ENCODE results near the gene UHRF1. TPM values are rescaled to one million over a fixed set of nuclear protein-coding genes. Genes with fewer than 3 reads are reported as not detected.

The UHRF1 gene
- total RNA-seq, 1 experiment from 2014 or later = 53.6 TPM

- ChIA-PET CTCF (interaction anchor here (0.8 kb wide), 1 partner anchor 24 kb away, joined by 3 read pairs; no protein-coding TSS in a partner anchor), POLR2A (no interaction called here)
- H3K27me3 ChIP-seq (ENCODE audit: control insufficient read depth, insufficient read depth, low read length) = no peaks in the 10 kb centered on the region
- peaks cover 5% of the 10 kb centered on the region; the same call in 1 of the 2 replicates for H3K4me1 ChIP-seq (ENCODE audit: control insufficient read depth, insufficient read depth, low read length)
- DNase-seq (ENCODE audit: low read depth, low spot score) (no peak), ATAC-seq (no peak)
- BruUV-seq (replicated peaks) = no TSS peak
- no peaks in the 10 kb centered on the region for H3K9me3 ChIP-seq (ENCODE audit: control insufficient read depth, insufficient read depth, low read depth, low read length)
- intact Hi-C loops (cut with micrococcal nuclease; ENCODE audit: unreplicated experiment) = no loop called here
- no peak overlapping the region for H3K27ac ChIP-seq (ENCODE audit: low read length)
- no peaks in the 10 kb centered on the region for H3K36me3 ChIP-seq (ENCODE audit: control insufficient read depth, insufficient read depth, low read length)
- in situ Hi-C loops (cut with HindIII; ENCODE audit: low pct_unique_long_range_greater_than_20kb, low sequenced_read_pairs) = no loop called here
- no peak overlapping the region for H3K4me3 ChIP-seq (ENCODE audit: low read depth in 2 of 2, low read length in 2 of 2)
- no peak for TF ChIP-seq REST (IDR thresholded peaks at IDR 0.05; ENCODE audit: insufficient read depth in 1 of 2, low read depth in 2 of 2, low read length in 1 of 2)
- no peak for TF ChIP-seq TCF7L2 (IDR thresholded peaks at IDR 0.05; ENCODE audit: low read depth, low read length)
- no peak for TF ChIP-seq POLR2AphosphoS5 (IDR thresholded peaks at IDR 0.05; ENCODE audit: low read depth, low read length)
- TF ChIP-seq SIN3A (IDR thresholded peaks at IDR 0.05; ENCODE audit: borderline replicate concordance, insufficient read depth, low read depth, low read length) = no peak
- TF ChIP-seq CTCF (IDR thresholded peaks at IDR 0.05) = no peak
Measured at GRCh38 chr19:5003781-5004180, 94.5 kb downstream of the UHRF1 start.

GRCh38 chr19:5005096-5005495, 95.8 kb downstream of the UHRF1 start:
- no TSS peak for BruUV-seq (replicated peaks)
- Histone ChIP-seq H3K4me3 (ENCODE audit: low read depth in 2 of 2, low read length in 2 of 2) (no peak overlapping the region), H3K27ac (ENCODE audit: low read length) (no peak overlapping the region), H3K4me1 (ENCODE audit: control insufficient read depth, insufficient read depth, low read length) (peaks cover 5% of the 10 kb centered on the region; the same call in 1 of the 2 replicates), H3K36me3 (ENCODE audit: control insufficient read depth, insufficient read depth, low read length) (no peaks in the 10 kb centered on the region), H3K27me3 (ENCODE audit: control insufficient read depth, insufficient read depth, low read length) (no peaks in the 10 kb centered on the region), H3K9me3 (ENCODE audit: control insufficient read depth, insufficient read depth, low read depth, low read length) (no peaks in the 10 kb centered on the region)
- POLR2A ChIA-PET = no interaction called here
- DNase-seq (ENCODE audit: low read depth, low spot score) (no peak), ATAC-seq (no peak)
- in situ Hi-C loops (cut with HindIII; ENCODE audit: low pct_unique_long_range_greater_than_20kb, low sequenced_read_pairs) = no loop called here
- intact Hi-C loops (cut with micrococcal nuclease; ENCODE audit: unreplicated experiment) = no loop called here
- CTCF ChIA-PET = no interaction called here
- TF ChIP-seq TCF7L2 (IDR thresholded peaks at IDR 0.05; ENCODE audit: low read depth, low read length) (no peak), SIN3A (IDR thresholded peaks at IDR 0.05; ENCODE audit: borderline replicate concordance, insufficient read depth, low read depth, low read length) (no peak), CTCF (IDR thresholded peaks at IDR 0.05) (no peak), REST (IDR thresholded peaks at IDR 0.05; ENCODE audit: insufficient read depth in 1 of 2, low read depth in 2 of 2, low read length in 1 of 2) (no peak), POLR2AphosphoS5 (IDR thresholded peaks at IDR 0.05; ENCODE audit: low read depth, low read length) (no peak)
